Transverse colon (tissue), 4 donors: ENCODE measurements around the gene LRRC9. TPM values are rescaled to one million over a fixed set of nuclear protein-coding genes. Genes with fewer than 3 reads are reported as not detected.

ENCODE experiments used
- DNase-seq: peaks from one replicate; pipeline ENCODE4 v3.0.0-alpha.2; 2019
- H3K27ac ChIP-seq, 4 donors: fragments of 200-600 bp; sonication (generic); 2 replicates each; pipeline ENCODE4 v1.5.1; 2016 to 2018; ENCODE audit warnings: inconsistent platforms in 4 of 4
- H3K27me3 ChIP-seq: fragments of 200-600 bp; sonication (generic); 2 replicates; pipeline ENCODE4 v1.5.1; 2017; ENCODE audit warnings: inconsistent platforms
- H3K36me3 ChIP-seq, 4 donors: fragments of 200-600 bp; sonication (generic); 2 replicates each; pipeline ENCODE4 v1.5.1; 2017 to 2019; ENCODE audit warnings: inconsistent platforms in 4 of 4
- H3K4me1 ChIP-seq, 4 donors: fragments of 200-600 bp; sonication (generic); 2 replicates each; pipeline ENCODE4 v1.5.1; 2017 to 2020; ENCODE audit warnings: inconsistent platforms in 4 of 4
- H3K4me3 ChIP-seq, 4 donors: fragments of 200-600 bp; sonication (generic); 1 replicate in 1 of 4; 2 replicates in 3 of 4; pipeline versions ENCODE4 v1.5.1 to v1.6.1; 2017 to 2019; ENCODE audit warnings: inconsistent platforms in 4 of 4
- H3K9me3 ChIP-seq, 2 donors: fragments of 200-600 bp; sonication (generic); 2 replicates each; pipeline ENCODE4 v1.5.1; 2017 to 2019; ENCODE audit warnings: inconsistent platforms in 2 of 2
- CTCF ChIP-seq, 5 experiments: fragments of 200-600 bp in 3 of 5; fragments of 450-650 bp in 2 of 5; sonication (generic) in 3 of 5; IDR thresholded peaks; 1 replicate in 2 of 5; 2 replicates in 3 of 5; pipeline ENCODE4 v1.5.1; 2016 to 2017; ENCODE audit warnings: antibody characterized with exemption in 5 of 5, inconsistent platforms in 3 of 5, mild to moderate bottlenecking in 2 of 5, moderate library complexity in 1 of 5
- EP300 ChIP-seq: sonication (generic); formaldehyde crosslinking; IDR thresholded peaks from one replicate; pipeline ENCODE4 v1.6.1; 2017; ENCODE audit warnings: antibody characterized with exemption, low read depth
- POLR2A ChIP-seq: fragments of 450-650 bp; IDR thresholded peaks from one replicate; pipeline ENCODE4 v1.6.1; 2016; ENCODE audit warnings: antibody characterized with exemption, mild to moderate bottlenecking, moderate library complexity
- POLR2AphosphoS5 ChIP-seq, 3 donors: sonication (generic); formaldehyde crosslinking; IDR thresholded peaks; one replicate each; pipeline ENCODE4 v1.6.1; 2016; ENCODE audit warnings: antibody characterized with exemption in 3 of 3
- WGBS, 2 donors: methylation state at CpG; one replicate each; pipeline ENCODE4 v1.1.5; 2018; ENCODE audit warnings: low coverage in 1 of 2; 5-methylcytosine and 5-hydroxymethylcytosine counted together
- in situ Hi-C, 4 donors: fragments of 200-750 bp; cut with MboI; loops; one replicate each; pipeline versions ENCODE4 v1.15.0 to v1.15.1; 2017; ENCODE audit warnings: low sequenced_read_pairs in 3 of 4, low pct_ligation_motif_present in 1 of 4, low pct_unique_long_range_greater_than_20kb in 1 of 4
- intact Hi-C: fragments of 100-400 bp; cut with DNase I; formaldehyde crosslinking; loops from one replicate; pipeline ENCODE4 v1.15.1; 2023; ENCODE audit warnings: low total_unique reads
- total RNA-seq, 4 donors: library from RNA; depleted of rRNA; stranded (reverse); fragments of >200 nt; gene quantifications; one replicate each; pipeline ENCODE4 v1.1.0, GENCODE V29; 2016

LRRC9 gene
- total RNA-seq = not detected

DNA sequence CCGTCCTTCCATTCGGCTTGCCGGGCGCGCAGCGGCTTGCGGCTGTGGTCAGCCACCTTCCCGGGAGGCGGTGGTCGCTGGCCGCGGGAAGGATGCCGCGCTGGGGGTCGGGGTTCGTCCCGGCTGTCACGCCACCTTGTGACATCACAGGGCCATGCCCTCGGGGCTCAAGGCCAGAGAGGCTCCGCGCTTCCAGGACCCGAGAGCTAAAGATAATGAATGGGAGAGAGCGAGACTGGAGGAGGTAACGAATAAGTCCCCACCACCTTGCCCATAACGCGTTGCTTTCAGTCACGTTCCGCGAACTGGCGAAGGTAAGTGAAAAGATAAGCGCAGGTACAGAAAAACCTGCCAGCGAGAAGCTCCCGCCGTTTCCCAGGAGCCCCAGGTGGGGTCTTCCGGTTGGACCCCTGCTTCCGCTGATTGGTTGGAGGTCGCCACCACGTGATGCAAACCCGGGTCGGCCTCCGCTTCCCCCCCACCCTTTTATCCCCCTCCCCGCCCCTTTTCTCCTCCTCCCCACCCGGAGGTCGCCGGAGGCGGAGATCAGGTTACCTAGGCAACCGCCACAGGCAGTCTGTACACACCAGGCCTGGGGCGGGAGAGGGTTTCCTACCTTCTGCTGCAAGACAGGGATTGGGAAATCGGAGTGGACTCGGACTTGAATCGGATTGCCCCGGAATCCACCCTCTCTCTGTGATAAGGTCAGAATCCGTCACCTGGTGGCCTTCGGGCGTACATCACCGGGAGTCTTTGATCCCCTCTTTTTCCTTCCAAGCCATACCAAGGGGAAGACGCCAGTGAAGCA is at the start of gene LRRC9:
Gene LRRC9 (plus strand): TSS at position 575 of the 808 bp plus-strand sequence.
- WGBS, 2 donors = 5 to 19% methylated on average over 3 to 56 of the region's 57 CpGs
- DNase-seq = peak; percentile 14

GRCh38 chr14:59870277-59871165 is 49.4 kb upstream of the LRRC9 start, which contains the start of gene RTN1:
TSS of gene RTN1 (minus strand) at chr14:59870776. CDS start at chr14:59870630, 146 bp downstream.
- Histone ChIP-seq H3K9me3 (no peaks in the 10 kb centered on the region), H3K36me3 (no peaks in the 10 kb centered on the region), H3K27me3 (peaks cover 93% of the 10 kb centered on the region), H3K4me1 (peaks cover 0 to 21% (median 9%) of the 10 kb centered on the region in 4 donors), H3K27ac (peak within 1 kb of the TSS in 3 of 4 donors; percentile 7 to 26 (median 9)), H3K4me3 (peak within 1 kb of the TSS; percentile 32 to 58 (median 44))
- in situ Hi-C loops = no loop called here
- DNase-seq = peak; percentile 25
- TF ChIP-seq CTCF (IDR thresholded peaks at IDR 0.05) (no peak), POLR2A (no peak), POLR2AphosphoS5 (IDR thresholded peaks at IDR 0.05) (peak in 1 of 3 donors; percentile 13), EP300 (no peak)
- WGBS, 2 donors = 0 to 1% methylated on average over 1 to 52 of the region's 84 CpGs
- intact Hi-C loops = no loop called here

More for the DNA sequence above, at the start of gene LRRC9:
- H3K4me1 ChIP-seq = peaks cover 9 to 15% (median 14%) of the 10 kb centered on the region in 4 donors
- peak within 1 kb of the TSS in 3 of 4 donors; percentile 1 to 36 (median 21) for H3K4me3 ChIP-seq
- TF ChIP-seq EP300 (no peak), CTCF (IDR thresholded peaks at IDR 0.05) (no peak), POLR2A (no peak)
- no peaks in the 10 kb centered on the region for H3K36me3 ChIP-seq
- H3K27ac ChIP-seq = no peak within 1 kb of the TSS
- intact Hi-C loops = no loop called here
- peaks cover 46% of the 10 kb centered on the region for H3K27me3 ChIP-seq
- H3K9me3 ChIP-seq = no peaks in the 10 kb centered on the region
- in situ Hi-C loops = loop anchor here in 1 of 4 donors (25.0 kb wide), 1 partner anchor 282 kb away; no protein-coding TSS in a partner anchor

DNA sequence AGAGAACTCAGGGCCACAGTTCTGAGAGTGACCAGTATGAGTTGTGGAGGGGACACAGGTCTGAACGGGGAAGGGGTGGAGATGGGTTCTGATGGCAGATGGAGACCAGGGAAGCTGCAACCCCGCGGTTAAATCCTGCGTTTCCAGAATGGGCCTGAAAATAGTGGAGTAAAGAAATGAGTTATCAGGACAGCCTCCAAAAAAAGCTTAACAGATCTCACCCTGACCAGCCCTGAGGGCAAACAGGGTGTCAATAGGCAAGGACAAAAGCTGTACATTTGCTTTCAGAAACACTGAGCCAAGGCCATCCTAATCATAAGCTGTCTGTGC is 48.8 kb upstream of the LRRC9 start:
- DNase-seq = no peak
- in situ Hi-C loops = no loop called here
- Histone ChIP-seq H3K27me3 (peaks cover 88% of the 10 kb centered on the region), H3K27ac (no peak overlapping the region), H3K9me3 (no peaks in the 10 kb centered on the region), H3K4me1 (peaks cover 0 to 21% (median 9%) of the 10 kb centered on the region in 4 donors), H3K36me3 (no peaks in the 10 kb centered on the region), H3K4me3 (peak overlapping the region in 2 of 4 donors; percentile 45 to 58)
- TF ChIP-seq CTCF (IDR thresholded peaks at IDR 0.05) = no peak
- no peak for TF ChIP-seq POLR2A
- no peak for TF ChIP-seq POLR2AphosphoS5 (IDR thresholded peaks at IDR 0.05)
- TF ChIP-seq EP300 = no peak
- 0 to 12% methylated on average over 3 to 4 of the region's 4 CpGs for WGBS, 2 donors
- intact Hi-C loops = no loop called here

DNA sequence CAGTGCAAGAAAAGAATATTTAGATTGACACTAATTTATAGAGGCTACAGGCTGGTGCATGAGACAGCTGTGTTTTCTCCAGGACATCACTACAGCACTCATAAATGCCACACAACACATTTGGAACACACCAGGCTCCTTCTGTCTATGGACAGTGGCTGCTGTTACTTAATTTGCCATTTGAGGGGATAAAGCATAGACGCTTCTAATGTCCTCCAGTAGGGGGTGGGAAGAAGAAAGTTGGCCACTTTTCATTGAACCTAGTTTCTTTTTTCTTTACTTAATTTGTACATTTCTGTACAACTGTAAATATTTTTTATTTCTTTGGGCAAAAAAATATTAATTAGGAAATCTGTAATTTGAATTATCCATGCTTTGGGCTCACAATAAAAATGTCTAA is 37.0 kb upstream of the LRRC9 start:
- WGBS, 2 donors = 57% methylated on average over 1 of the region's 1 CpG; no CpG with 5 or more reads in 1 of the 2 donors
- H3K4me3 ChIP-seq = no peak overlapping the region
- DNase-seq = no peak
- H3K27me3 ChIP-seq = peaks cover 12% of the 10 kb centered on the region
- intact Hi-C loops = no loop called here
- in situ Hi-C loops = no loop called here
- H3K36me3 ChIP-seq = no peaks in the 10 kb centered on the region
- no peak overlapping the region for H3K27ac ChIP-seq
- H3K9me3 ChIP-seq = no peaks in the 10 kb centered on the region
- no peaks in the 10 kb centered on the region for H3K4me1 ChIP-seq
- TF ChIP-seq POLR2AphosphoS5 (IDR thresholded peaks at IDR 0.05) (no peak), POLR2A (no peak), EP300 (no peak), CTCF (IDR thresholded peaks at IDR 0.05) (peak in 1 of 5 experiments; percentile 18)
